ENCODE results near the gene OSBPL3.

DNA sequence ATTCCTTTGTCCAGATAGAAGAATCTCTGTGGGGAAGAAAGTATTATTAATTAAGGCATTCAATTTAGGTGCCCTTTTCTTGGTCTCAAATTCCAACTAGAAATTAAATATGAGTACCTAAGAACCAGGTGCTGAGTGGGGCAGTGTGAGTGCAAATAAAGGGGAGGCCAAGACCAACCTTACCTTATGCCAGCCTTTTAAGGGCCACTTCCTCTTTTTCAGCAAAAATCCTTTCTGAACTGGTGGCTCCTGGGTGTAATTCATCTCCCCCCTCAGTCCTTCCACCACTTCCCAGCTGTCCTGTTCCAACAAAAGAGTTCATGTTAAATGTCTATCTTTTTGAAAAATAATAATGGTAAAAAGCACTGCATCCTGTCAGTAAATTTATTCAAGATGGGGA lies 108.2 kb downstream of the OSBPL3 start:
- TF ChIP-seq CTCF (IDR thresholded peaks at IDR 0.05): no peak
- no peak for TF ChIP-seq POLR2A (IDR thresholded peaks at IDR 0.05)
